ENCODE data around the gene CABP5.

The CABP5 gene

DNA sequence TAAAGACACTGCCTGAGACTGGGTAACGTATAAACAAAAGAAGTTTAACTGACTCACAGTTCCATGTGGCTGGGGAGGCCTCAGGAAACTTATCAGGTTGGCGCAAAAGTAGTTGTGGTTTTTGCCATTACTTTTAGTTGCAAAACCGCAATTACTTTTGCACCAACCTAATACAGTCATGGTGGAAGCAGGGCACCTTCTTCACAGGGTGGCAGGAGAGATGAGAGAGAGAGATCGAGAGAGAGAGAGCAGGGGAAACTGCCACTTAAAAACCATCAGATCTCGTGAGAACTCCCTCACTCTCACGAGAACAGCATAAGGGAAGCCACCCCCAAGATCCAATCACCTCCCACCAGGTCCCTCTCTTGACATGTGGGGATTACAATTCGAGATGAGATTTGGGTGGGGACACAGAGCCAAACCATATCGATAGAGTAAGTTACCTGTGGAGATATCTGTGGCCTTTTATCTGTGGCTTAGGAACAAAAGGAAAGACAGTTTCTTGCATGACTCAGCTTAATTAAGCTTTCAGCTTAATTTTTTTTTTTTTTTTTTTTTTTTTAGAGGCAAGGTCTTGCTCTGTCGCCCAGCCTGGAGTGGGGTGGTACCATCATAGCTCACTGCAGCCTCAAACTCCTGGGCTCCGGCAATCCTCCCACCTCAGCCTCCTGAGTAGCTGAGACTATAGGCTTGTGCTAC lies 7.6 kb upstream of the CABP5 start:
- H3K27ac ChIP-seq: no peak overlapping the region
- no peak for TF ChIP-seq ZFX (IDR thresholded peaks at IDR 0.05; ENCODE audit: borderline replicate concordance)
- TF ChIP-seq, protein P1, sequence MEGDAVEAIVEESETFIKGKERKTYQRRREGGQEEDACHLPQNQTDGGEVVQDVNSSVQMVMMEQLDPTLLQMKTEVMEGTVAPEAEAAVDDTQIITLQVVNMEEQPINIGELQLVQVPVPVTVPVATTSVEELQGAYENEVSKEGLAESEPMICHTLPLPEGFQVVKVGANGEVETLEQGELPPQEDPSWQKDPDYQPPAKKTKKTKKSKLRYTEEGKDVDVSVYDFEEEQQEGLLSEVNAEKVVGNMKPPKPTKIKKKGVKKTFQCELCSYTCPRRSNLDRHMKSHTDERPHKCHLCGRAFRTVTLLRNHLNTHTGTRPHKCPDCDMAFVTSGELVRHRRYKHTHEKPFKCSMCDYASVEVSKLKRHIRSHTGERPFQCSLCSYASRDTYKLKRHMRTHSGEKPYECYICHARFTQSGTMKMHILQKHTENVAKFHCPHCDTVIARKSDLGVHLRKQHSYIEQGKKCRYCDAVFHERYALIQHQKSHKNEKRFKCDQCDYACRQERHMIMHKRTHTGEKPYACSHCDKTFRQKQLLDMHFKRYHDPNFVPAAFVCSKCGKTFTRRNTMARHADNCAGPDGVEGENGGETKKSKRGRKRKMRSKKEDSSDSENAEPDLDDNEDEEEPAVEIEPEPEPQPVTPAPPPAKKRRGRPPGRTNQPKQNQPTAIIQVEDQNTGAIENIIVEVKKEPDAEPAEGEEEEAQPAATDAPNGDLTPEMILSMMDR (IDR thresholded peaks at IDR 0.05): no peak

DNA sequence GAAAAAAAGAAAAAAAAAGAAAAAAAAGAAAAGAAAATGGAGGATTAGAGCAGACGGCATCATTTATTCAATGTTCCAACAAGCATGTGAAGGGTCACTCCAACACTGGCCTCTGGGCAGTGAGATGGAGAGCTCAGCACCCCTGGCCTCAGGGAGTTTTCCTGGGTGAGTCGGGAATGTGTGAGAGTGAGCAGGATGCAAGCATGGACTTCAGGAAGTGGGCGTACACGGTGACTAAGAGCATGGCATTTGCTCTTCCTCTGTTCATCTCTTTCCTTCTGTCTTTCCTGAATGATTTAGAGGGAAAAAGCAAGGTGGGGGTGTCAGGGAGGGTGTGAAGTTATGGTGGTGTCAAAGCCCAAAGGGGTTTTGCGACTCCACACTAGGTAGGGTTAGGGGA lies 682 bp upstream of the CABP5 start:
- TF ChIP-seq, protein P1 (IDR thresholded peaks at IDR 0.05): no peak
- TF ChIP-seq ZFX (IDR thresholded peaks at IDR 0.05; ENCODE audit: borderline replicate concordance): no peak
- no peak overlapping the region for H3K27ac ChIP-seq

DNA sequence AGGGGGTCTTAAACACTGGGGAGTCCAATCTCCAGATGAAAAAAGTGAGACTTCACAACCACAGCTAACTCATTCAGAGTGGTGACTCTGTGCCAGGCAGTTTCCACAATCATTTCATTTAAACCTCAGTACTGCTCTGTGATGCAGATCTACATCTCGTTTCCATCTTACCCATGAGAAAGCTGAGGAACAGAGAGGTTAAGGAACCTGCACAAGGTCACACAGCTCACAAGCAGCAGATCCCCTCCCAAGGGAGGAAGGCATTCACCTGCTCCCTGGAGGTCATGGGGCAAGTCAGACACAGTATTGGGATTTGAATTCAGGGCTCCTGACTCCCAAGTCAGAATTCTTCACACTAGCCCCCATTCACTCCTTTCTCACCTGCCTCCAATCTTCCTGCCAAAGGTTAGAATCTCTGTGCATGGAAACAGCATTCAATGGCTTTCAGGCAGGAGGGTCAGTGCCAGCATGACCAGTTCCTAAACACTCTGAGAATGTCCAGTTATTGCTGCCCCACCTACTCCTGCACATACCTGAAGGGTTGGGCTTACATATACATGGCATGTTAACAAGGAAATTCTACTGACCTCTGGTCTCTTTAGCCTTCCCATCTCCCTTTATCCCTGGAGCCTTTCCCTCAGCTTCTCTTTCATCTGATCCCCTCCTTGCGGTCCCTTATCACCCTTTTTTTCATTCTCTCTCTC lies 1.9 kb downstream of the CABP5 start:
- H3K27ac ChIP-seq: no peak overlapping the region
- TF ChIP-seq, protein P1 (IDR thresholded peaks at IDR 0.05): no peak
- no peak for TF ChIP-seq ZFX (IDR thresholded peaks at IDR 0.05; ENCODE audit: borderline replicate concordance)

DNA sequence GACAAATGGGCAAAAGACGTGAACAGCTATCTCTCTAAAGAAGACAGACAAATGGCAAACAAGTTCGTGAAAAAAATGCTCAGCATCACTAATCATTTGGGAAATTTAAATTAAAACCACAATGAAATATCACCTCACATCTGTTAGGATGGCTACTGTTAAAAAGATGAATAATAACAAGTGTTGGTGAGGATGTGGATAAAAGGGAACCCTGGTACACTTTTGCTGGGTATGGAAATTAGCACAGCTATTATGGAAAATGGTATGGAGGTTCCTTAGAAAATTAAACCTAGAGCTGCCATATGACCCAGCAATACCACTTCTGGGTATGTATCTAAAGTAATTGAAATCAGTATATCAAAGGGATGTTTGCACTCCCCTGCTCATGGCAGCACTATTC lies 7.1 kb downstream of the CABP5 start:
- TF ChIP-seq ZFX (IDR thresholded peaks at IDR 0.05; ENCODE audit: borderline replicate concordance): no peak
- TF ChIP-seq, protein P1 (IDR thresholded peaks at IDR 0.05): no peak
- H3K27ac ChIP-seq: no peak overlapping the region

DNA sequence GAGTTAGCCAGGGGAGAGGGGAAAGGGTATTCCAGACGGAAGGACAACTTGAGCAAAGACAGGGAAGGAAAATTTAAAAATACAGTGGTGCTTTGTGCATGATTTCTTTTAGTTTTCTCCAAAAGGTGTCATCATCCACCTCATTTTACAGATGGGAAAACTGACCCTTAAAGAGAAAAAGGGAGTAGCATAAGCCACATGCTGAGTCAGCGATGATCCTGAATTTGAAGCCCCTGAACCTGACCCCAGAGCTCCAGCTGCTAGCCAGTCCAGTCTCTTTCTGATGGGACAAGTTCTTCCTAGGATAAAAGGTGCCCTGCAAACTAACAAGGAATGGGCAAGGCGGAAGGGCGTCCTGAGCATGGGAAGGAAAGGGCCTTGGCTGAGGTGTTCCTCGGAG lies 10.3 kb downstream of the CABP5 start:
- H3K27ac ChIP-seq: no peak overlapping the region
- TF ChIP-seq, protein P1 (IDR thresholded peaks at IDR 0.05): no peak
- no peak for TF ChIP-seq ZFX (IDR thresholded peaks at IDR 0.05; ENCODE audit: borderline replicate concordance)

DNA sequence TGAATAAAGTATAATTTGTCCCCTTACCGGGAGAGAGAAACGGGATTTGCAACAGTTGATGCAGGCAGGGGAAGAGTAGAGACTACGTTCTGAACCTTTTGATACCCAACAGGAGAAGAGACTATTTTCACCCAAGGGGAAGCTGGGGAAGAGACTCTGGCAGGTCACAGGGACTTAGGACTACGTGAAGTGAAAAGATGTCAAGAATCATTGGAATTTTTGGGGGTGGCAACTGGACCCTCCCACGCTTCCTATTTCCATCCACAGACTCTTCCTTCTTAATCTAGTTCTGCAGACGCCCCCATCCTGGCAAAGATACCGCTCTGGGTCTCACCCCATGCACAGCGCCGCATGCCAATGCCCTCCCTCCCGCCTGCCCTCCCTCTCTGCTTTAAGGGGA lies 13.8 kb downstream of the CABP5 start:
- H3K27ac ChIP-seq: no peak overlapping the region
- TF ChIP-seq, protein P1 (IDR thresholded peaks at IDR 0.05): no peak
- TF ChIP-seq ZFX (IDR thresholded peaks at IDR 0.05; ENCODE audit: borderline replicate concordance): no peak

DNA sequence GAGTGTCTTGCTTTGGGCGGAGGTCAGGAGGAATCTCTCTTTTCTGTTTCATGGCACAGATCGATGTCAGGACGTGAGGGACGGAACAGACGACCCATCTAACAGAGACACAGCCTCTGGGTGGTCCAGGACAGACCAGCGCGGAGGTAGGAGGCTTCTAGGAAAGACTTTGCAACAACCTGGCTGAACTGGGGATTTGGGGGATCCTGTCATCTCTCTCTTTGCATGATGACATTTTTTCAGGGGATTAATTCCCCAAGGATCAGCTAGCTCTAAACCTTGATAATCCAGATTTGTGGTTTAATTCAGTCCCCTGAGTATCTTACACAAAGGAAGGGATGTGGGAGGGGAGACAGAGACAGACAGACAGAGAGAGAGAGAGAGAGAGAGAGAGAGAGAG lies 14.4 kb downstream of the CABP5 start:
- H3K27ac ChIP-seq: no peak overlapping the region
- TF ChIP-seq ZFX (IDR thresholded peaks at IDR 0.05; ENCODE audit: borderline replicate concordance): no peak
- TF ChIP-seq, protein P1 (IDR thresholded peaks at IDR 0.05): no peak
